Stimulated activated CD4-positive, alpha-beta T cell treated with anti-CD3 and anti-CD28 coated beads, Interleukin-1b, Interleukin-23, amount 100 ng/mL, for 24 hours (primary cell): ENCODE measurements around the gene CDH4.

Experiments used
- DNase-seq, 4 experiments: peaks; one replicate each; pipeline ENCODE4 v3.0.0-alpha.2; 2020; ENCODE audit warnings: low read depth in 4 of 4, low spot score in 1 of 4

Gene CDH4

GRCh38 chr20:61281286-61281795 is 29.3 kb downstream of the CDH4 start:
- DNase-seq, result no peak

- no peak for DNase-seq
Measured at GRCh38 chr20:61284752-61285151, 32.7 kb downstream of the CDH4 start.

- DNase-seq, result no peak
Measured at GRCh38 chr20:61285152-61285645, 33.1 kb downstream of the CDH4 start.

DNA sequence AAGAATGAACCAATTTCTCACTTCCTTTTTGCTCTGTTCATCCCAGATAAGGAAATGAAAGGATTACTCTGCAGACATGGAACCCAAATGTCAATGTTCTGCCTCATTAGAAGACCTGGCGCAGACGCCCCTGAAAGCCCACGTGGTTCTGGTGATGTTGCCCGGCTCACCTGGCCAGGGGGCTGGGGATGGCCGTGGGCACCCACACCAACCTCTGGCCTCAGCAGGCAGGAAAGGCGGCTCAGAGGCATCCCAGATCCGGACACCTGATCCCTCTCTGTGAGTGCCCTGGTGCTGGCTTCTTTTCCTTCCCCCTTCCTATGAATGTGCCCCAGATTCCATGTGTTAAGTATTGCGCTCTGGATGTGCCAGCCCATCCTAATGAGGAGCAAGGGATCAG is 33.6 kb downstream of the CDH4 start:
- DNase-seq, result no peak

DNA sequence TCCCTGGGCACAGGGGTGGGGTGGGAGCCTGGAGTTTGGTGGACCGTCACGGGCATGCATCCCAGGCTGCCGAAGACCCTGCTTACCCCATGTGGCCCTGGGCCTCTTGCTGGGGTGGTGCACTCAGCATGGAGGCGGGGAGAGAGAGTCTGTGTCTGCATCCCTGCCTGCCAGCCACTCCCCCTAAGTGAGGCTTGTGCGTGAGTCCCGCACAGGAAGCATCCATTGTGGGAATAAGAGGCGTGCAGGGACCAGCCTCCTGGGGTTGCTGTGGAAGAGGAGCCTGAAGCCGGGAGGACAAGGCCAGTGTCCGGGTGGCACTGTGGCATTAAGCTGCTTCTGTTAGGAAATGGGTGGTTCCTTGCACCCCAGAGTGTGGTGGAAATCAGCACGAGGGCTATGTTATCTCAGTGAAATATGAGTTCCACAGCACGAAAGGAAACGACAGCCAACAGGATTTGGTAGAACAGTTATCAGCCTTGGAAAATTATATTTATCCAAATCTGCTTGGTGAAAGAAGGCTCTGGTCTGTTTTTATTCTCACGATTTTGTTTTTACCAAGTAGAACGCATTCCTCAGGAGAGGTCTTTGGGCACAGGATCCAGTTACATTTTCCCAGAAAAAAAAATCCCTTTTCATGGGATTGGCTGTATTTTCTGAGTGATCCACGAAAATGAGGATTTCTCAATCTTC is 35.7 kb downstream of the CDH4 start:
- no peak for DNase-seq

DNA sequence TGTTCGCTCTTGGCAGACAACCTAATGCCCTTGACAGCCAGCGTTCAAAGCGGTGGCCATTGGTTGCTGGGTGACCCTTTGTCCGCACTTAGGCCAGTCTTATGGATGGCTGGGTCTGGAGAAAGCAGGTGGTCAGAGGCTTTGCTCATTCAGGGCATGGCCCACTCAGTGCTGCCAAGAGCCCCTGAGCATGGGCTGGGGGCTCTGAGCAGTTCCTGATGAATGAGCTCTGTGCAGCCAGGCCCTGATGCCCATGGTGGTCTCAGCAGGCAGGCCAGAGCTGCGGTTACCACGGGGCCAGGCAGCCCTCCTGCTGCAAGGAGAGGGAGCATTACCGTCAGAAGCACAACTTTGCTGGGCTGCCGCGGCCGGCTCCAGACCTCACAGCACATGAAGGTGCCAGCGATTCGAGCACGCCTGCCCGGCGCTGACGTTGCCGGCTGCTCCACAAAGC is 36.3 kb downstream of the CDH4 start:
- DNase-seq, result no peak

DNA sequence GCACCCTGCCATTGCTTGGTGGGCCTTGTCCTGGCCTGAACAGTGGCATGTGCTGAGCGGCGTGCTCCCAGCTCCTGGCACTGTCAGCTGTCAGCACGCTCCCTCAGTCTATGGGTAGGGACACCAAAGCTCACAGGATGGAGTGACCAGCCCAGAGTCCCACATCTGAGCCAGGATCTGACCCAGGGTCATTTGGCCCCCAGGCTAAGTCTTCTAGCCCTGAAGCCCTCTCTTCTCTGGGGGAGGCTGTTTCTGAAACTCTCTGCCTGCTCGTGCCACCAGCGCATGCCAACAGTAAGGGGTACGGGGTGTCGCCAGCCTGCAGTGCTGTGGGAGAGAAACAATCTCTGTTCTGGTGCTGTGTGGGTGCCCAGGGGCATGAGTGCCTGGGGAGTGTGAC is 37.1 kb downstream of the CDH4 start:
- no peak for DNase-seq

GRCh38 chr20:61290721-61291120 is 38.7 kb downstream of the CDH4 start:
- DNase-seq, result no peak

- no peak for DNase-seq
Measured at GRCh38 chr20:61291166-61291829, 39.2 kb downstream of the CDH4 start.

DNA sequence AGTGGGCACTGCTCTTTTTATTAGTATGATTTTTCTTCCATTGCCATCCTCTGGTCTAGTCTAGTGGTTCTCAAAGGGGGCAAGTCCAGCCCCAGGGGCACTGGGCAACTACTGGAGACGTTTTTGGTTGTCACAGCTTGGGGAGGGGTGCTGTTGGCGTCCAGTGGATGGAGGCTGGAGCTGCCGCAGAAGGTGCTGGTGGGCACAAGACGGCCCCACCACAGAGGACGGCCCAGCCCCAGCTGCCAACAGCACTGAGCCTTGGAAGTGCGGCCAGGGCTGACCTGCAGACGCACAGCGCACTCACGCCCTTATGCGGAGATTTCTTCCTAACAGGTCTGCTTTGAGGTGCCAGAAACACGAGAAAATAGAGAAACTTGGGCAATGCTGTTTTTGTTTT is 40.3 kb downstream of the CDH4 start:
- no peak for DNase-seq

- DNase-seq, result no peak
Measured at GRCh38 chr20:61292821-61293612, 41.0 kb downstream of the CDH4 start.

GRCh38 chr20:61293951-61294350 is 41.9 kb downstream of the CDH4 start:
- DNase-seq, result no peak

- no peak for DNase-seq
Measured at GRCh38 chr20:61295249-61295648, 43.2 kb downstream of the CDH4 start.

DNA sequence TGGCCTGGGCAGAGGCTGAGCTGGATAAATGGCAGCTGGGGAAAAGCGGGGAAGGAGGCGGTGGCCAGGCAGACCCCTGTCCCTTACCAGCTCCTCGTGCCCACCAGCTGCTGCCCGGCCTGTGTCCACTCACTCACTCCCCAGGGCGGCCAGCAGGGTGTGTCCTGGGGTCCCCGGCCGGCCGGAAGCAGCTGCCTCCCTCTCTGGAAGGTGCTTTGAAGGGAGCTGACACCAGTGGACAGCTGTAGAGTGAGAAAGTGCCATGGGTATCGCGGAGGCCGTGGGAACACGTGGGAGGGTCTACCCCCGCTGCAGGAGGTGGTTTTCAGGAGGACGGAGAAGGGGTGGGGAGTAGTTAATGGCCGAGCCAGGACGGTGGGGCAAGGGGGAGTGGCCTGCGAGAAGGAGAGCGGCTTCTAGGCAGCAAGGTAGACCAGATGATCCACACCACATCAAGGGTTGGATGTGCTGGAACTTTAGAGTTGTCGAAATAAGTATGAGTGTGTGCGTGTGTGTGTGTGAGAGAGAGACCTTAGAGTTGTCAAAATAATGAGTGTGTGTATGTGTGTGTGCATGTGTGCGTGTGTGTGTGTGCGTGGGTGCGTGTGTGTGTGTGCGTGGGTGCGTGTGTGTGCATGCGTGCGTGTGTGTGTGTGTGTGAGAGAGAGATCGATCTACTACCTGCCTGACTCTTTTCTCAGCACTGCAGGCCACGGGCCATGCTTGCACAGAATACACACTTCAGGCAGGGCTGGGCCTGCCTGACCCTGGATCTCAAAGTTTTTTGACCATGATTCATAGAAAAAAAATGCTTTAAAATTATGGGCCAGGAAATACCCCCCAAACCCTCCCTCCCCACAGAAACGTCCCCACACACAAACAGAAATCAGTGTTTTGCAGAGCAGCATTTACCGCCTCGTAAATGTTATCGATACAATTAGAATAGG is 43.9 kb downstream of the CDH4 start:
- no peak for DNase-seq

DNA sequence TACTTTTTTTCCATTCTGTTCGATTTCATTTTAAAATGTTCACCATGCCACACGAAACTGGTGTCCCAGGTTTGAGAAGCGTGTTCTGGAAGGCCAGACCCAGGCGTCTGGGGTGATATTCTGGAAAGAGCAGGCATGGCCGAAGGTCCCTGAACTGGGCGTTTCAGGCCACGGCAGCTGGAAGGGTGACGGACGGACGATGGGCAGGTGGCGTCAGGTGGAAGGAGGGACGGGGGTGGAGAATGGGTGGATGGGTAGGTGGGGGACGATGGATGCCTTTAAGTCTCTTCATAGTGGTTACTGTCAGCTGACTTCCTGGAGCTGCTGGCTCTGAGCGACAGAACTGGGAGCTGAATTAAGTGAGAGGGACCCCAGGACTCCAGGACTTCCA is 44.6 kb downstream of the CDH4 start:
- no peak for DNase-seq

GRCh38 chr20:61297491-61297890 is 45.4 kb downstream of the CDH4 start:
- no peak for DNase-seq

DNA sequence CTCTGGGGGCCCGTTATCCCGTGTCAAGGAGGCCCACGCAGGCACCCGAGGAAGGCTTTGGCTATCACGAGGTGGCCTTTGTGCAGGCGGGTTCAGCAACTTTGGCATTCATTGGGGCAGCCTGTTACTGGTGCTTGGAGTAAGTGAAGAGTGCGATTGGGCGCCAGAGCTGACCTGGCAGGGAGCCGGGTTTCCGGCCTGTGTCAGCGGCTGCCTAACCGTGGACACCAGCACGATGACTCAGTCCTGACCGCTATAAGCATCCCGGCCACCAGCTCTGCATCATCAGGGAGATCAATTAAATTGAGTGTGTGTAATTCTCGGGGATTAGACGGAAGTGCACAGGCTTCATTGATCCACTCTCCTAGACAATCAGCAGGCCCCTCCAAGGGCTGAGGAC is 45.9 kb downstream of the CDH4 start:
- no peak for DNase-seq

- DNase-seq, result no peak
Measured at GRCh38 chr20:61298661-61299060, 46.6 kb downstream of the CDH4 start.

GRCh38 chr20:61299104-61299503 is 47.0 kb downstream of the CDH4 start:
- no peak for DNase-seq

DNA sequence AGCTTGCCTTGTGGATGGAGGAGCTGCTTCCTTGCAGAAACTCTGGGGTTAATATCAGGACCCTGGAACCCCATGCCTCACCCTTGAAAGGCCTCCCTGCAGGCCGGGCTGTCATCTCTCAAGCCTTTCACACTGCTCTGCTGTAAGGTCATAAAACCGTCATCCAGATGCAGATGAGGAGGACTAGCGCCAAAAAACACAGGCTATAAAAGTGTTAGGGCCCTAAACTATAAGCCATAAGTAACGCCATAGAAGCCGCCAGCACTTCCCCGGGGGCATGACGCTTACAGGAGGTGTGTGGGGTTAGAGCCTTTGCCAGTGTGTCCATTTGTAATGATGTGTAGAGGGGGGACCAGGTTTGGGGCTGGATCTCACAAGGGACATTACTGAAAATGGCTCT is 47.6 kb downstream of the CDH4 start:
- DNase-seq, result no peak

DNA sequence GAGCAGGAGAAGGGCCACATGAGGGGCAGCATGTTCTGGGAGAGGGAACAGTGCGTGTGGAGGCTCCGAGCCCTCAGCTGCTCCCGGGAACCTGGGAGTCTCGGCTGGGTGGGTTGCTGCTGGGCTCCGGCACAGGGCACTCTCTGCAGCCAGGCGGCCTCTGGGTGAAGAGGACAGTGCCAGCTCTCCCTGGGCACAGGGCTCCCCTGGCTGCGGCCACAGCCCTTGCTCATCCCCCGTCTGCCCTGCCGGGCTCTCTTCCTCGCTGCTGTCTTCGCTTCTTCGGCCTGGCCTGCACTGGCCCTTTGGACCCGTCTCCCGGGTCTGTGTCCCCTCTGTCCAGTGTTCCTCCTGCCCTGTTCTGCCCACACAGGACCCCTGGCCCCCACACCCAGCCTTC is 48.2 kb downstream of the CDH4 start:
- DNase-seq, result no peak
